D721Med (cell line): ENCODE measurements around the gene MTCH1.

Source experiments
- DNase-seq: peaks from one replicate; pipeline ENCODE4 v3.0.0; 2011; ENCODE audit warnings: low spot score; ENCODE audit not compliant: insufficient read length
- FAIRE-seq: peaks from 2 replicates; lab custom pipeline; 2011; peaks lifted over from hg19 to GRCh38; lab: Jason Lieb, UNC
- TF ChIP-seq, protein P1 (sequence below): IDR thresholded peaks from 2 replicates; pipeline ENCODE4 v1.5.1; 2012; ENCODE audit warnings: mild to moderate bottlenecking, control low read depth; ENCODE audit not compliant: insufficient read depth; ENCODE audit errors: missing control alignments

The MTCH1 gene

DNA sequence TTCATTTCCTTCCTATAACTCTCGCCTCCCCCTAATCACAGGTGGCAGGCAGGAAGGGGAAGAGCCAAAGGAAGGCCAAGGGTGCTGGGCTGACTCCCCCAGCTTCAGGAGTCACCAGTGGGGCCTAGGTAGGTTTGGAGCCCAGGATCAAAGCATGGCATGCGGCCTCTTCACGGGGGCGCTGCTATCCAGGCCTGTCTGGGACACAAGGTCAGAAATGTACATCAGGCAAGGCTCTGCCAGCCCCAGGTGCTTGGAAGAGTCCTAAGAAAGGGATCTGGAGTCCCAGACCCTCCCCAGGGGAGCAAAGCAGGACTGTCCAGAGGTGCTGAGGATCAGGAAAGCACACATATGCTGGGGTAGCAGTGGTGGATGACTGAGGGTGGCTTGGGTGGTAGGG lies 21.1 kb downstream of the MTCH1 start:
- TF ChIP-seq, protein P1, sequence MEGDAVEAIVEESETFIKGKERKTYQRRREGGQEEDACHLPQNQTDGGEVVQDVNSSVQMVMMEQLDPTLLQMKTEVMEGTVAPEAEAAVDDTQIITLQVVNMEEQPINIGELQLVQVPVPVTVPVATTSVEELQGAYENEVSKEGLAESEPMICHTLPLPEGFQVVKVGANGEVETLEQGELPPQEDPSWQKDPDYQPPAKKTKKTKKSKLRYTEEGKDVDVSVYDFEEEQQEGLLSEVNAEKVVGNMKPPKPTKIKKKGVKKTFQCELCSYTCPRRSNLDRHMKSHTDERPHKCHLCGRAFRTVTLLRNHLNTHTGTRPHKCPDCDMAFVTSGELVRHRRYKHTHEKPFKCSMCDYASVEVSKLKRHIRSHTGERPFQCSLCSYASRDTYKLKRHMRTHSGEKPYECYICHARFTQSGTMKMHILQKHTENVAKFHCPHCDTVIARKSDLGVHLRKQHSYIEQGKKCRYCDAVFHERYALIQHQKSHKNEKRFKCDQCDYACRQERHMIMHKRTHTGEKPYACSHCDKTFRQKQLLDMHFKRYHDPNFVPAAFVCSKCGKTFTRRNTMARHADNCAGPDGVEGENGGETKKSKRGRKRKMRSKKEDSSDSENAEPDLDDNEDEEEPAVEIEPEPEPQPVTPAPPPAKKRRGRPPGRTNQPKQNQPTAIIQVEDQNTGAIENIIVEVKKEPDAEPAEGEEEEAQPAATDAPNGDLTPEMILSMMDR, result no peak
- no peak for FAIRE-seq
- no peak for DNase-seq

DNA sequence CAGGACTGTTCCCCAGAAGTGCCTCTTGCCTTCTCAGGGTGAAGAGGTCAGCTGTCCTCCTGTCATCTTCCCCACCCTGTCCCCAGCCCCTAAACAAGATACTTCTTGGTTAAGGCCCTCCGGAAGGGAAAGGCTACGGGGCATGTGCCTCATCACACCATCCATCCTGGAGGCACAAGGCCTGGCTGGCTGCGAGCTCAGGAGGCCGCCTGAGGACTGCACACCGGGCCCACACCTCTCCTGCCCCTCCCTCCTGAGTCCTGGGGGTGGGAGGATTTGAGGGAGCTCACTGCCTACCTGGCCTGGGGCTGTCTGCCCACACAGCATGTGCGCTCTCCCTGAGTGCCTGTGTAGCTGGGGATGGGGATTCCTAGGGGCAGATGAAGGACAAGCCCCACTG lies 21.6 kb downstream of the MTCH1 start:
- FAIRE-seq (no peak), DNase-seq (no peak)
- TF ChIP-seq, protein P1, result no peak

DNA sequence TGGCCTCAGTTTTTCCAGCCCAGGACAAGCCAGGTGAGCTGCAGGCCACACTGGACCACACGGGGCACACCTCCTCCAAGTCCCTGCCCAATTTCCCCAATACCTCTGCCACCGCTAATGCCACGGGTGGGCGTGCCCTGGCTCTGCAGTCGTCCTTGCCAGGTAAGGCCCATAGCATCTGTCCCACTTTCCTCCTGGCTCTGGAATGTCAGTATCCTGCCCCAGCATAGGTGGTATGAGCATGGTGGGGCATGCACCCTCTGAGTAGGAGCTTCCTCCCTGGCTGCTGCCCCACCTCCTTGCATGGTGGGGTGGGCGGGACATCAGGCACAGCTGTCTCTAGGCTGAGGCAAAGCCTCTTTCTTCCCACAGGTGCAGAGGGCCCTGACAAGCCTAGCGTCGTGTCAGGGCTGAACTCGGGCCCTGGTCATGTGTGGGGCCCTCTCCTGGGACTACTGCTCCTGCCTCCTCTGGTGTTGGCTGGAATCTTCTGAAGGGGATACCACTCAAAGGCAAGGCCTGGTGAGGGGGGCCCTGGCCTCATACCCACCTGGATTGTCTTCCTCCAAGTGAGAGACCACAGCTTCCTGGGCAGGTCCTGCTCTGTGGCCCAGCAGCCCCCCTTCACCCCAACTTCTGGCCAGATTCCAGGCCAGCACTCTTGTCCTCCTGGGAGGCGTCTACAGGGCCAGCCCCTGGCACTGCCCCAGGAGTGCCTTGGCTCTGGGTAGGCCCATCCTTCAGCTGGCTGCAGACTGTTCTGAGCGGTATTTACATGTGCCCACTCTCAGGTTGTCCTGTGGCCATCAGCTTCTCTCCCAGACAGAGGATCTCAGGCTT lies 22.3 kb downstream of the MTCH1 start:
- TF ChIP-seq, protein P1, result no peak
- FAIRE-seq (no peak), DNase-seq (no peak)

DNA sequence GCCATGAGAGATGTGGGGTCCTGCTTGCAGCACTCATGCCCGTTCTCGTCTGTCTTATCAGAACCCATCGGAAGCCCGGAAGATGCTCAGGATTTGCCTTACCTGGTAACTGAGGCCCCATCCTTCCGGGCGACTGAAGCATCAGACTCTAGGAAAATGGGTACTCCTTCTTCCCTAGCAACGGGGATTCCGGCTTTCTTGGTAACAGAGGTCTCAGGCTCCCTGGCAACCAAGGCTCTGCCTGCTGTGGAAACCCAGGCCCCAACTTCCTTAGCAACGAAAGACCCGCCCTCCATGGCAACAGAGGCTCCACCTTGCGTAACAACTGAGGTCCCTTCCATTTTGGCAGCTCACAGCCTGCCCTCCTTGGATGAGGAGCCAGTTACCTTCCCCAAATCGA lies 23.1 kb downstream of the MTCH1 start:
- FAIRE-seq (no peak), DNase-seq (no peak)
- TF ChIP-seq, protein P1, result no peak

DNA sequence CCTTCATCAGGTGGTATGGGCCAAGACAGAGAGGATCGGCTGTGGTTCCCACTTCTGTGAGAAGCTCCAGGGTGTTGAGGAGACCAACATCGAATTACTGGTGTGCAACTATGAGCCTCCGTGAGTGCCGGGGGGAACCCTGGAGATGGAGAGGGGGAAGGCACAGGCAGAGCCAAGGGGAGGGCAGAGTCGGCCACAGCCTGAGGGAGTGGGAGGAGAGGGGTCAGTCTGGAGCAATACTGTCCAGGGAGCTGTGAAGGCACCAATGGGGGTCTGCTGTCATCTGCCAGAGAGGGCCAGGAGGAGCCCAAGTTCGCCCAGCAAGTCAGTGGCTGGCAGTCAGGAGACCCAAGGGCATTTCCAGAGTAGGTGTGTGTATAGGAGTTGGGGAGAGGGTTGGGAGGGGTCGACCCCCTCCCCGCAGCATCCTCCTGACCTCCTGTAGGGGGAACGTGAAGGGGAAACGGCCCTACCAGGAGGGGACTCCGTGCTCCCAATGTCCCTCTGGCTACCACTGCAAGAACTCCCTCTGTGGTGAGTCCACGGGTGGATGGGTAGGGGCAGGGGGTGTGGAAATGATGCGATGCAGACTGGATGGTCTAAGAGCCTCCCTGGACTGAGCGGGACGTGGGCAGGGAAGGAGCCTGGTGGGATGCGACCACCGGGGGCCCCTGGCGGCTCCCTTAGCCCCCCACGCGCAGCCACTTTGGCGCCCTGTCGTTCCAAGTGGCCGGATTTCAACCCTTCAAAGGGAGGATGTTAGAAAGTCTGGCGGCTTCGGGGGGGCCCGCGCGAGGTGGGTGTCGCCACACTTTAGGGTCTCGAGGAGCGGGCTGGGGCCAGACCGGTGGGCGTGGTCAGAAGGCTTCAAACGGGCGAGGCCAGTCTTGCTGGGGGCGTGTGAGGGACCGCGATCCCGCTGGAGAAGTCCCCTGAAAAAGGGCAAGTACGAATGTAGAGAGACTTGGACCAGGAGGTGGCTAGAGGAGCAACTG lies 24.3 kb downstream of the MTCH1 start:
- TF ChIP-seq, protein P1, result no peak
- FAIRE-seq, result no peak
- DNase-seq, result no peak

DNA sequence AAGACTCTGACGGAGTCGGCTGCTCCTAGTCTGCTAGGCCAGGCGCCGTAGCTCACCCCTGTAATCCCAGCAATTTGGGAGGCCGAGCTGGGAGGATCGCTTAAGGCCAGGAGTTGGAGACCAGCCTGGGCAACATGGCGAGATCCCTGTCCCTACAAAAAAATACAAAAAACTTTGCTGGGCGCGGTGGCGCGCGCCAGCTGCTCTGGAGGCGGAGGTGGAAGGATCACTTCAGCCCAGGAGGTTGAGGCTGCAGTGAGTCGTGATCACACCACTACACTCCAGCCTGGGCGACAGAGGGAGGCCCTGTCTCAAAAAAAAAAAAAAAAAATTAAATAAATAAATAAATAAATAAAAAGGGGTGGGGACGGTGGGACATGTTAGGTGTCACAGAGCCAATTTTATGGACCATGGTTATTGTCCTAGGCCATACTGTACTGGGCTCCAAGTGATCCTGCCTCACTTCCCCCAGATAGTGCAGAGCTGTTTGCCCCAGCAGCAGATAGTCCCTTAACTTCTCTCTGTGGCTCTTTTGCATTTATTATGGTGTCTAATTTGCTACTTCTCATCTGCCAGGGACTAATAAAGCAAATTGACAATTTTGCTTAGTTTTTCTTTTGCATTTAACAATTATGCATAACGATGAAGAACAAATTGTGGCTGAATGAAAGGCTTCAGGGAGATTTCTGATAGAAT lies 26.3 kb downstream of the MTCH1 start:
- DNase-seq (no peak), FAIRE-seq (no peak)
- TF ChIP-seq, protein P1, result no peak
